ENCODE results near the gene UPK3BL1.
"Not testable (repeated sequence)": the region's sequence is repeated elsewhere in the genome, so short reads cannot be mapped to it uniquely, and the experiment has no call there.

UPK3BL1 gene

DNA sequence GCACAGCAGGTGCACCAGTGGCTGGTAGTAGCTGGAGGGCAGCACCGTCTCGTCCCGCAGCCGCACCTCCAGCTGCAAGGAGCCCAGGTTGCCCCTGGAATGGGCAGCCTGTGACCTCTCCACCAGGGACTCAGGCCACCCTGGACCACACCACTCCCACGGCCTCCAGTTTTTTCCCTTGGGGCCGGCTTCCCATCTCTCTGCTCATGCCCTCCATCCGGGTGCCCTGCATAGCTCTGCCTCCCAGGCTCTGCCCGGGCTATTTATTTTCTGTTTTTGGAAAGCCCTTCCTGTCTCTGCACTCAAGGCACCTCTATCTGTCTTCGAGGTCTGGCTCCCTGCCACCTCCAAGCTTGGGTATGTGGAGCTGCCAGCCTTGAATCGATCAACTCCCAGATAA, 46.6 kb downstream of the UPK3BL1 start:
- DNase-seq; H3K79me1 ChIP-seq (replicated peaks; ENCODE audit: low read length, poor library complexity, severe bottlenecking); H2BK12ac ChIP-seq (ENCODE audit: low read length in 2 of 2); H2BK15ac ChIP-seq (ENCODE audit: low read depth, poor library complexity, severe bottlenecking); H3K27me3 ChIP-seq (ENCODE audit: control insufficient read depth in 1 of 2, insufficient read depth in 1 of 2, low read length in 2 of 2); H3K4me2 ChIP-seq (ENCODE audit: low read length, poor library complexity, severe bottlenecking); H2BK5ac ChIP-seq (ENCODE audit: low read depth, low read length, poor library complexity, severe bottlenecking); H4K8ac ChIP-seq (ENCODE audit: low read length); H3K27ac ChIP-seq (ENCODE audit: low read length, poor library complexity, severe bottlenecking); H2BK120ac ChIP-seq (ENCODE audit: low read depth, low read length); H3K23ac ChIP-seq (ENCODE audit: low read length in 2 of 2); H2AK5ac ChIP-seq (ENCODE audit: low read length, severe bottlenecking); H3K36me3 ChIP-seq (ENCODE audit: control insufficient read depth in 1 of 2, insufficient read depth in 2 of 2, low read depth in 1 of 2, low read length in 2 of 2); H3K4ac ChIP-seq (ENCODE audit: low read depth in 1 of 2, low read length in 2 of 2); H3K14ac ChIP-seq (ENCODE audit: low read length in 2 of 2); H3K4me3 ChIP-seq (ENCODE audit: insufficient read depth in 1 of 2, low read depth in 1 of 2, low read length in 2 of 2); H3K9me3 ChIP-seq (ENCODE audit: control insufficient read depth, low read length); H4K91ac ChIP-seq (ENCODE audit: low read length); H2AFZ ChIP-seq (ENCODE audit: low read depth, low read length); H3K4me1 ChIP-seq (ENCODE audit: control insufficient read depth, insufficient read depth, low read depth, low read length); H3K18ac ChIP-seq (ENCODE audit: low read depth in 1 of 2, low read length in 2 of 2); H3K9ac ChIP-seq (ENCODE audit: low read length): not testable (repeated sequence)
- WGBS = 89% methylated on average over 3 of the region's 10 CpGs

DNA sequence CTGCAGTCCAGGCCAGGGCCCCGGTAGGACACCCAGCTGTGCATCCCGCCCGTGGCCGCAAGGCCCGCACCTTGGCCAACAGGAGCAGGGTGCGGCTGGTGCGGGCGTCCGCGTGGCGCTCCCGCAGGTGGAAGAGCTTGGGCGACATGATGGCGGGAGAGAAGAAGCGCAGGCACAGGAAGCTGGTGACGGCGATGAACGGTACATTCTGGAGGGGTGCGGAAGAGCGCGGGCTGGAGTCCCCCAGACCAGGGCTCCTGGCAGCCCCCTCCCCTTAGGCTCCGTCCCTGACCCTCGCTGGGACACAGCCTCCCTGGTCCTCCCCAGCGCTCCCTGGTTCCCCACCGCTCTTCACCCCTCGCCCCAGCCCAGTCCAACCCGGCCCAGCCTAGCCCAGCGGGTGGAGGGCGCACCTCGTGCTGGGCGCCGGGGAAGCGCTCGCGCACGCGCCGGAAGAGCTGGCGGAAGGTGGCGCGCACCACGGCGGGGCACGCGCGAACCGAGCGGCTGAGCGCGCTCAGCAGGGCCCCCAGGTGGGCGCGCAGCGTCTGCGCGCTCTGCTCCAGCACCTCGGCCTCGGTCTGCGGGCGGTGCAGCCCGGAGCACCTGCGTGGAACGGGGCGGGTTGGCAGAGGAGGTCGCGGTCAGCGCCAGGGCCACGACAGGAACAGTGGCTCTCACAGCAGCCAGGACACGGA, 48.8 kb downstream of the UPK3BL1 start:
- H3K14ac ChIP-seq (ENCODE audit: low read length in 2 of 2); H3K9ac ChIP-seq (ENCODE audit: low read length); H2AK5ac ChIP-seq (ENCODE audit: low read length, severe bottlenecking); H3K23ac ChIP-seq (ENCODE audit: low read length in 2 of 2); H2BK15ac ChIP-seq (ENCODE audit: low read depth, poor library complexity, severe bottlenecking); H2BK120ac ChIP-seq (ENCODE audit: low read depth, low read length); H2BK12ac ChIP-seq (ENCODE audit: low read length in 2 of 2); H3K18ac ChIP-seq (ENCODE audit: low read depth in 1 of 2, low read length in 2 of 2); H2AFZ ChIP-seq (ENCODE audit: low read depth, low read length); H3K4me1 ChIP-seq (ENCODE audit: control insufficient read depth, insufficient read depth, low read depth, low read length); H3K4me2 ChIP-seq (ENCODE audit: low read length, poor library complexity, severe bottlenecking); H3K79me1 ChIP-seq (replicated peaks; ENCODE audit: low read length, poor library complexity, severe bottlenecking); H3K9me3 ChIP-seq (ENCODE audit: control insufficient read depth, low read length); H3K27ac ChIP-seq (ENCODE audit: low read length, poor library complexity, severe bottlenecking); H3K4me3 ChIP-seq (ENCODE audit: insufficient read depth in 1 of 2, low read depth in 1 of 2, low read length in 2 of 2); H3K4ac ChIP-seq (ENCODE audit: low read depth in 1 of 2, low read length in 2 of 2); H4K91ac ChIP-seq (ENCODE audit: low read length); DNase-seq; H3K27me3 ChIP-seq (ENCODE audit: control insufficient read depth in 1 of 2, insufficient read depth in 1 of 2, low read length in 2 of 2); H4K8ac ChIP-seq (ENCODE audit: low read length); H2BK5ac ChIP-seq (ENCODE audit: low read depth, low read length, poor library complexity, severe bottlenecking); H3K36me3 ChIP-seq (ENCODE audit: control insufficient read depth in 1 of 2, insufficient read depth in 2 of 2, low read depth in 1 of 2, low read length in 2 of 2): not testable (repeated sequence)
- no CpG with 5 or more reads among the region's 68 CpGs for WGBS

DNA sequence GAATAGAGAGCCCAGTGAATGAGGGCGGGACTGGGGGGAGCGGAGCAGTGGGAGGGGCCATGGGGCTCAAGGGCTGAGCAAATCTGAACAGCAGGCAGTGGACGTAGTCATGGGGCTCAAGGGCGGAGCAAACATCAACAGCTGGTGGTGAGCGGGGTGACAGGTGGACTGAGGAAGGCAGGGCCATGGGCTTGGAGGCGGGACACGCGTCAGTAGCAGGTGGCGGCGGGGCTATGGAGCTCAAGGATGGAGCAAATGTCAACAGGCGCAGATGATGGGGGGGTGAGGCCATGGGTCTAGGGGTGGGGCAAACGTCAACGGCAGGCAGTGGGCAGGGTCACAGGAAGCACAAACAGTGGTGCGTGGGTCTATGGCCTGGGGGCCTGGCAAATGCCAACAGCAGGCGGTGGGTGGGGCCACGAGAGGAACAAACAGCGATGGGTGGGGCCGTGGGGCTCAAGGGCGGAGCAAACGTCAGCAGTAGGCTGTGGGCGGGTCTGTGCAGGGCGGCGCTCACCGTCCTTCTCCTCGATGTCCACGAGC, 50.0 kb downstream of the UPK3BL1 start:
- H3K4me2 ChIP-seq (ENCODE audit: low read length, poor library complexity, severe bottlenecking); DNase-seq; H4K8ac ChIP-seq (ENCODE audit: low read length); H3K9ac ChIP-seq (ENCODE audit: low read length); H3K27me3 ChIP-seq (ENCODE audit: control insufficient read depth in 1 of 2, insufficient read depth in 1 of 2, low read length in 2 of 2); H2BK15ac ChIP-seq (ENCODE audit: low read depth, poor library complexity, severe bottlenecking); H3K27ac ChIP-seq (ENCODE audit: low read length, poor library complexity, severe bottlenecking); H3K9me3 ChIP-seq (ENCODE audit: control insufficient read depth, low read length); H4K91ac ChIP-seq (ENCODE audit: low read length); H3K18ac ChIP-seq (ENCODE audit: low read depth in 1 of 2, low read length in 2 of 2); H3K23ac ChIP-seq (ENCODE audit: low read length in 2 of 2); H3K79me1 ChIP-seq (replicated peaks; ENCODE audit: low read length, poor library complexity, severe bottlenecking); H2BK120ac ChIP-seq (ENCODE audit: low read depth, low read length); H3K14ac ChIP-seq (ENCODE audit: low read length in 2 of 2); H2BK5ac ChIP-seq (ENCODE audit: low read depth, low read length, poor library complexity, severe bottlenecking); H3K36me3 ChIP-seq (ENCODE audit: control insufficient read depth in 1 of 2, insufficient read depth in 2 of 2, low read depth in 1 of 2, low read length in 2 of 2); H3K4ac ChIP-seq (ENCODE audit: low read depth in 1 of 2, low read length in 2 of 2); H2AFZ ChIP-seq (ENCODE audit: low read depth, low read length); H3K4me1 ChIP-seq (ENCODE audit: control insufficient read depth, insufficient read depth, low read depth, low read length); H2BK12ac ChIP-seq (ENCODE audit: low read length in 2 of 2); H2AK5ac ChIP-seq (ENCODE audit: low read length, severe bottlenecking); H3K4me3 ChIP-seq (ENCODE audit: insufficient read depth in 1 of 2, low read depth in 1 of 2, low read length in 2 of 2): not testable (repeated sequence)
- WGBS = no CpG with 5 or more reads among the region's 26 CpGs

DNA sequence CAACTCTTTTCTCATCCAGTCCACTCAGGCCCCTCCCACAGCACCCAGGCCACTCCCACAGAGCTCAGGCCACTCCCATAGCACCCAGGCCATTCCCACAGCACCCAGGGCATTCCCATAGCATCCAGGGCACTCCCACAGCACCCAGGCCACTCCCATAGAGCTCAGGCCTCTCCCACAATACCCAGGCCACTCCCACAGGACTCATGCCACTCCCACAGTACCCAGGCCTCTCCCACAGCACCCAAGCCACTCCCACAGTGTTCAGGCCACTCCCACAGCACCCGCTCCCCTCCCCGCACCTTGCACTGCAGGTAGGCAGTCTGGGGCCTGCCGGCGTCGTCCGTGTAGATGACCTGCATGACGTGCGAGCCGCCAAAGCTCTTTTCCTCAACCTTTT, 52.7 kb downstream of the UPK3BL1 start:
- H3K9ac ChIP-seq (ENCODE audit: low read length); H3K27ac ChIP-seq (ENCODE audit: low read length, poor library complexity, severe bottlenecking); H3K4me3 ChIP-seq (ENCODE audit: insufficient read depth in 1 of 2, low read depth in 1 of 2, low read length in 2 of 2); H3K9me3 ChIP-seq (ENCODE audit: control insufficient read depth, low read length); H3K4ac ChIP-seq (ENCODE audit: low read depth in 1 of 2, low read length in 2 of 2); H4K8ac ChIP-seq (ENCODE audit: low read length); H3K4me1 ChIP-seq (ENCODE audit: control insufficient read depth, insufficient read depth, low read depth, low read length); H2BK5ac ChIP-seq (ENCODE audit: low read depth, low read length, poor library complexity, severe bottlenecking); DNase-seq; H3K14ac ChIP-seq (ENCODE audit: low read length in 2 of 2); H3K36me3 ChIP-seq (ENCODE audit: control insufficient read depth in 1 of 2, insufficient read depth in 2 of 2, low read depth in 1 of 2, low read length in 2 of 2); H2AK5ac ChIP-seq (ENCODE audit: low read length, severe bottlenecking); H2BK12ac ChIP-seq (ENCODE audit: low read length in 2 of 2); H3K4me2 ChIP-seq (ENCODE audit: low read length, poor library complexity, severe bottlenecking); H2BK15ac ChIP-seq (ENCODE audit: low read depth, poor library complexity, severe bottlenecking); H2BK120ac ChIP-seq (ENCODE audit: low read depth, low read length); H4K91ac ChIP-seq (ENCODE audit: low read length); H3K79me1 ChIP-seq (replicated peaks; ENCODE audit: low read length, poor library complexity, severe bottlenecking); H3K27me3 ChIP-seq (ENCODE audit: control insufficient read depth in 1 of 2, insufficient read depth in 1 of 2, low read length in 2 of 2); H3K18ac ChIP-seq (ENCODE audit: low read depth in 1 of 2, low read length in 2 of 2); H2AFZ ChIP-seq (ENCODE audit: low read depth, low read length); H3K23ac ChIP-seq (ENCODE audit: low read length in 2 of 2): not testable (repeated sequence)
- no CpG with 5 or more reads among the region's 9 CpGs for WGBS

Data from mesenchymal stem cell (in vitro differentiated cells and primary cell).